Measurements from ENCODE around the gene CCHCR1. TPM values are rescaled to one million over a fixed set of nuclear protein-coding genes. Genes with fewer than 3 reads are reported as not detected.

CCHCR1 gene
- total RNA-seq, 1 experiment from 2014 or later, result 45.5 TPM

DNA sequence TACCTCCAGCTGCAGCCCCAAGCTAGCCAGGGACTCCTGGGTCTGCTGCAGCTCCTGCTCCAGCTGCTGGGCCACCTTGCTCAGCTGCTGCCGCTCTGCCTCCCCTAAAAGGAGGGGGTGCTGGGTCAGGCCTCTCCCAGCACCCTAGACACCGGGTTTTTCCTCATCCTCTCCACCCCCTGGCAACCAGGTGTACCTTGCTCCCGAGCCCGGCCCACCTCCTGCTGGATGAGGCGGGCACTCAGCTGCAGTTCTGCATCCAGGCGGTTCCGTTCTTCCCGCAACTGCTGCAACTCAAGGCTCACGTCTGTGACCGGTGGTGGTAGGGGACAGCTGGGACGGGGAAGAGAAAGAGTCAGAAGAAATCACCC is 12.6 kb downstream of the CCHCR1 start:
- Histone ChIP-seq H3K9ac (ENCODE audit: extremely low read depth, insufficient read length, low read length) (no peak overlapping the region), H3K18ac (ENCODE audit: insufficient read length, low read depth, low read length) (no peak overlapping the region), H2AK5ac (ENCODE audit: insufficient read length, low read length) (no peak overlapping the region), H4K5ac (ENCODE audit: insufficient read length, low read depth, low read length) (no peak overlapping the region), H3K79me1 (ENCODE audit: insufficient read depth, low read depth, low read length, poor library complexity, severe bottlenecking) (no peaks in the 10 kb centered on the region), H2AFZ (ENCODE audit: low read length) (no peak overlapping the region), H4K20me1 (ENCODE audit: control insufficient read depth, insufficient read depth, insufficient read length) (no peaks in the 10 kb centered on the region), H3K9me3 (ENCODE audit: control insufficient read depth, low read depth, low read length) (no peaks in the 10 kb centered on the region), H2BK15ac (ENCODE audit: low read depth, low read length) (no peak overlapping the region), H3K27me3 (ENCODE audit: insufficient read depth, low read length) (no peaks in the 10 kb centered on the region), H3K14ac (ENCODE audit: insufficient read depth, low read length) (no peak overlapping the region), H2BK5ac (ENCODE audit: insufficient read length, low read length) (no peak overlapping the region), H3K27ac (ENCODE audit: insufficient read length, low read depth, low read length) (no peak overlapping the region), H3K23me2 (ENCODE audit: insufficient read length, low read depth, low read length, poor library complexity, severe bottlenecking) (no peaks in the 10 kb centered on the region), H2BK20ac (ENCODE audit: low read depth, low read length, poor library complexity, severe bottlenecking) (no peak overlapping the region), H3K23ac (ENCODE audit: insufficient read length, low read depth, low read length) (no peak overlapping the region), H4K8ac (replicated peaks; ENCODE audit: insufficient read length, low read depth, low read length) (no peak overlapping the region), H3T11ph (ENCODE audit: low read length) (no peak overlapping the region), H3K79me2 (ENCODE audit: insufficient read depth, low read length) (no peaks in the 10 kb centered on the region), H3K4me1 (ENCODE audit: insufficient read depth, low read length) (no peaks in the 10 kb centered on the region), H4K91ac (ENCODE audit: insufficient read length, low read depth, low read length) (no peak overlapping the region), H3K4ac (ENCODE audit: low read depth, low read length) (no peak overlapping the region), H2BK120ac (ENCODE audit: low read depth, low read length, poor library complexity, severe bottlenecking) (no peak overlapping the region), H3K4me2 (ENCODE audit: insufficient read depth, insufficient read length, low read length) (no peak overlapping the region), H2BK12ac (ENCODE audit: insufficient read length, low read depth, low read length) (no peak overlapping the region), H3K56ac (ENCODE audit: insufficient read length, low read depth, low read length) (no peak overlapping the region)
- no peaks in the 10 kb centered on the region for H3K9me3 Mint-ChIP-seq
- no peaks in the 10 kb centered on the region; the same call in 1 of the 2 replicates for H3K27me3 Mint-ChIP-seq (ENCODE audit: low read depth)
- H3K27ac Mint-ChIP-seq, result no peak overlapping the region
- TF ChIP-seq, protein P1, sequence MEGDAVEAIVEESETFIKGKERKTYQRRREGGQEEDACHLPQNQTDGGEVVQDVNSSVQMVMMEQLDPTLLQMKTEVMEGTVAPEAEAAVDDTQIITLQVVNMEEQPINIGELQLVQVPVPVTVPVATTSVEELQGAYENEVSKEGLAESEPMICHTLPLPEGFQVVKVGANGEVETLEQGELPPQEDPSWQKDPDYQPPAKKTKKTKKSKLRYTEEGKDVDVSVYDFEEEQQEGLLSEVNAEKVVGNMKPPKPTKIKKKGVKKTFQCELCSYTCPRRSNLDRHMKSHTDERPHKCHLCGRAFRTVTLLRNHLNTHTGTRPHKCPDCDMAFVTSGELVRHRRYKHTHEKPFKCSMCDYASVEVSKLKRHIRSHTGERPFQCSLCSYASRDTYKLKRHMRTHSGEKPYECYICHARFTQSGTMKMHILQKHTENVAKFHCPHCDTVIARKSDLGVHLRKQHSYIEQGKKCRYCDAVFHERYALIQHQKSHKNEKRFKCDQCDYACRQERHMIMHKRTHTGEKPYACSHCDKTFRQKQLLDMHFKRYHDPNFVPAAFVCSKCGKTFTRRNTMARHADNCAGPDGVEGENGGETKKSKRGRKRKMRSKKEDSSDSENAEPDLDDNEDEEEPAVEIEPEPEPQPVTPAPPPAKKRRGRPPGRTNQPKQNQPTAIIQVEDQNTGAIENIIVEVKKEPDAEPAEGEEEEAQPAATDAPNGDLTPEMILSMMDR (conservative IDR thresholded peaks at IDR 0.05), result no peak
- H3K36me3 Mint-ChIP-seq (ENCODE audit: insufficient read depth in 1 of 3, low read depth in 3 of 3), result peaks cover 25 to 62% (median 59%) of the 10 kb centered on the region in 3 experiments
- no peak overlapping the region for H3K4me3 Mint-ChIP-seq
- no peak for DNase-seq
- no CpG with 5 or more reads among the region's 11 CpGs for WGBS (ENCODE audit: extremely low coverage, insufficient read length, low lambda C conversion rate)
- H3K4me1 Mint-ChIP-seq, result peaks cover 22 to 24% of the 10 kb centered on the region in 2 experiments
